ENCODE data around the gene MXRA8.

The MXRA8 gene

GRCh38 chr1:1345384-1345783 is 13.0 kb downstream of the MXRA8 start:
- Histone ChIP-seq H3K27ac (ENCODE audit: low read length) (no peak overlapping the region), H3K27me3 (ENCODE audit: insufficient read depth, low read length, poor library complexity) (no peaks in the 10 kb centered on the region), H3K4me1 (ENCODE audit: insufficient read depth, low read length) (peaks cover 28% of the 10 kb centered on the region), H3K79me2 (ENCODE audit: insufficient read depth, low read length) (peaks cover 53% of the 10 kb centered on the region), H3K4me2 (ENCODE audit: insufficient read depth, low read length) (no peak overlapping the region), H4K20me1 (ENCODE audit: insufficient read depth, low read length) (peaks cover 79% of the 10 kb centered on the region), H3K9ac (ENCODE audit: low read depth, low read length) (no peak overlapping the region), H3K4me3 (ENCODE audit: low read depth in 1 of 2, low read length in 2 of 2) (no peak overlapping the region), H3K9me3 (ENCODE audit: insufficient read depth, low read length, severe bottlenecking) (no peaks in the 10 kb centered on the region), H3K36me3 (ENCODE audit: insufficient read depth, low read length) (peaks cover 18% of the 10 kb centered on the region), H2AFZ (ENCODE audit: low read depth, low read length) (no peak overlapping the region)
- TF ChIP-seq EZH2 (IDR thresholded peaks at IDR 0.05; ENCODE audit: borderline replicate concordance, low read depth, low read length, severe bottlenecking), result no peak
- no peak for TF ChIP-seq CTCF (IDR thresholded peaks at IDR 0.05; ENCODE audit: borderline replicate concordance, extremely low read depth, low read length, poor library complexity, severe bottlenecking)
- no peak for DNase-seq
- no peak for ATAC-seq (ENCODE audit: insufficient read depth, low read depth)

GRCh38 chr1:1344655-1345361 is 13.5 kb downstream of the MXRA8 start:
- DNase-seq (no peak), ATAC-seq (ENCODE audit: insufficient read depth, low read depth) (no peak)
- H3K9ac ChIP-seq (ENCODE audit: low read depth, low read length), result no peak overlapping the region
- peaks cover 79% of the 10 kb centered on the region for H4K20me1 ChIP-seq (ENCODE audit: insufficient read depth, low read length)
- no peak overlapping the region for H2AFZ ChIP-seq (ENCODE audit: low read depth, low read length)
- no peaks in the 10 kb centered on the region for H3K27me3 ChIP-seq (ENCODE audit: insufficient read depth, low read length, poor library complexity)
- no peaks in the 10 kb centered on the region for H3K9me3 ChIP-seq (ENCODE audit: insufficient read depth, low read length, severe bottlenecking)
- H3K79me2 ChIP-seq (ENCODE audit: insufficient read depth, low read length), result peaks cover 53% of the 10 kb centered on the region
- H3K36me3 ChIP-seq (ENCODE audit: insufficient read depth, low read length), result peaks cover 21% of the 10 kb centered on the region
- no peak for TF ChIP-seq EZH2 (IDR thresholded peaks at IDR 0.05; ENCODE audit: borderline replicate concordance, low read depth, low read length, severe bottlenecking)
- TF ChIP-seq CTCF (IDR thresholded peaks at IDR 0.05; ENCODE audit: borderline replicate concordance, extremely low read depth, low read length, poor library complexity, severe bottlenecking), result no peak
- H3K27ac ChIP-seq (ENCODE audit: low read length), result no peak overlapping the region
- H3K4me1 ChIP-seq (ENCODE audit: insufficient read depth, low read length), result peaks cover 28% of the 10 kb centered on the region
- no peak overlapping the region for H3K4me3 ChIP-seq (ENCODE audit: low read depth in 1 of 2, low read length in 2 of 2)
- no peak overlapping the region for H3K4me2 ChIP-seq (ENCODE audit: insufficient read depth, low read length)

- Histone ChIP-seq H3K36me3 (ENCODE audit: insufficient read depth, low read length) (peaks cover 25% of the 10 kb centered on the region), H3K79me2 (ENCODE audit: insufficient read depth, low read length) (peaks cover 53% of the 10 kb centered on the region), H3K27ac (ENCODE audit: low read length) (no peak overlapping the region), H2AFZ (ENCODE audit: low read depth, low read length) (no peak overlapping the region), H3K27me3 (ENCODE audit: insufficient read depth, low read length, poor library complexity) (no peaks in the 10 kb centered on the region), H3K4me2 (ENCODE audit: insufficient read depth, low read length) (no peak overlapping the region), H3K4me3 (ENCODE audit: low read depth in 1 of 2, low read length in 2 of 2) (no peak overlapping the region), H4K20me1 (ENCODE audit: insufficient read depth, low read length) (peaks cover 79% of the 10 kb centered on the region), H3K9ac (ENCODE audit: low read depth, low read length) (no peak overlapping the region), H3K4me1 (ENCODE audit: insufficient read depth, low read length) (peaks cover 28% of the 10 kb centered on the region), H3K9me3 (ENCODE audit: insufficient read depth, low read length, severe bottlenecking) (no peaks in the 10 kb centered on the region)
- no peak for ATAC-seq (ENCODE audit: insufficient read depth, low read depth)
- no peak for DNase-seq
- no peak for TF ChIP-seq CTCF (IDR thresholded peaks at IDR 0.05; ENCODE audit: borderline replicate concordance, extremely low read depth, low read length, poor library complexity, severe bottlenecking)
- no peak for TF ChIP-seq EZH2 (IDR thresholded peaks at IDR 0.05; ENCODE audit: borderline replicate concordance, low read depth, low read length, severe bottlenecking)
Observed at GRCh38 chr1:1343811-1344421, 14.4 kb downstream of the MXRA8 start.

All from DND-41 (cell line).